Astrocyte (in vitro differentiated cells and primary cell): Measurements from ENCODE around the gene CNTRL.

ENCODE experiments used
- EZH2 ChIP-seq: IDR thresholded peaks from 2 replicates; pipeline ENCODE4 v1.6.1; 2012; ENCODE audit warnings: mild to moderate bottlenecking, low read length, inconsistent platforms; ENCODE audit not compliant: insufficient read depth
- TF ChIP-seq, protein P1 (sequence below): IDR thresholded peaks from 2 replicates; pipeline ENCODE4 v1.5.1; 2011; ENCODE audit warnings: low read depth, mild to moderate bottlenecking, inconsistent platforms, low read length, moderate library complexity; ENCODE audit not compliant: insufficient read depth

DNA sequence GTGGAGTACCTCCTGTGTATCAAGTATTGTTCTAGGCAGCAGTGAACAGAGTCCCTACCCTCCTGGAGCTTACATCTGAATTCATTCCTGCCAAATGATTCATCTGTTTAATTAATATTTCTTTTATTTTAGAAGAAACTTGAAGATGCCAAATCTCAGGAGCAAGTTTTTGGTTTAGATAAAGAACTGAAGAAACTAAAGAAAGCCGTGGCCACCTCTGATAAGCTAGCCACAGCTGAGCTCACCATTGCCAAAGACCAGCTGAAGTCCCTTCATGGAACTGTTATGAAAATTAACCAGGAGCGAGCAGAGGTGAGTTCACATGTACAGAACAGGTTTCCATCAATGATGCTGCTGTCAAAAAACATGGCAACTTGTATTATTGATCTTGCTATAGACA, 69.0 kb downstream of the CNTRL start:
- TF ChIP-seq, protein P1, sequence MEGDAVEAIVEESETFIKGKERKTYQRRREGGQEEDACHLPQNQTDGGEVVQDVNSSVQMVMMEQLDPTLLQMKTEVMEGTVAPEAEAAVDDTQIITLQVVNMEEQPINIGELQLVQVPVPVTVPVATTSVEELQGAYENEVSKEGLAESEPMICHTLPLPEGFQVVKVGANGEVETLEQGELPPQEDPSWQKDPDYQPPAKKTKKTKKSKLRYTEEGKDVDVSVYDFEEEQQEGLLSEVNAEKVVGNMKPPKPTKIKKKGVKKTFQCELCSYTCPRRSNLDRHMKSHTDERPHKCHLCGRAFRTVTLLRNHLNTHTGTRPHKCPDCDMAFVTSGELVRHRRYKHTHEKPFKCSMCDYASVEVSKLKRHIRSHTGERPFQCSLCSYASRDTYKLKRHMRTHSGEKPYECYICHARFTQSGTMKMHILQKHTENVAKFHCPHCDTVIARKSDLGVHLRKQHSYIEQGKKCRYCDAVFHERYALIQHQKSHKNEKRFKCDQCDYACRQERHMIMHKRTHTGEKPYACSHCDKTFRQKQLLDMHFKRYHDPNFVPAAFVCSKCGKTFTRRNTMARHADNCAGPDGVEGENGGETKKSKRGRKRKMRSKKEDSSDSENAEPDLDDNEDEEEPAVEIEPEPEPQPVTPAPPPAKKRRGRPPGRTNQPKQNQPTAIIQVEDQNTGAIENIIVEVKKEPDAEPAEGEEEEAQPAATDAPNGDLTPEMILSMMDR: no peak
- no peak for TF ChIP-seq EZH2
